H1 (cell line): ENCODE measurements around the gene GPRIN1. TPM values are rescaled to one million over a fixed set of nuclear protein-coding genes. Genes with fewer than 3 reads are reported as not detected.

Experiments used
- POU5F1 ChIP-seq: IDR thresholded peaks from 2 replicates; pipeline ENCODE4 v1.6.1; 2011; ENCODE audit warnings: low read depth, mild to moderate bottlenecking, low read length, moderate library complexity
- RNF2 ChIP-seq: fragments of 200-900, 300-1000 bp; sonication (generic); IDR thresholded peaks from 2 replicates; pipeline ENCODE4 v1.7.1; 2016; ENCODE audit warnings: borderline replicate concordance, low read depth, mild to moderate bottlenecking, antibody characterized with exemption, low read length; ENCODE audit not compliant: poor library complexity, severe bottlenecking; ENCODE audit errors: missing control alignments
- ZNF274 ChIP-seq: IDR thresholded peaks from 2 replicates; pipeline ENCODE4 v1.7.0; 2012; ENCODE audit warnings: low read length, borderline replicate concordance; ENCODE audit errors: extremely low read depth
- polyA plus RNA-seq, 7 experiments: library from polyadenylated mRNA; depleted of rRNA in 3 of 7; stranded (reverse) in 5 of 7; unstranded in 2 of 7; fragments of >200 nt in 5 of 7; fragments of 200-250 nt in 2 of 7; gene quantifications; 1 replicate in 5 of 7; 2 replicates in 1 of 7; 4 replicates in 1 of 7; pipeline versions ENCODE4 v1.2.1 to v1.2.3, GENCODE V29; 2011 to 2013; ENCODE audit warnings: missing spikeins in 2 of 7, mixed read lengths in 2 of 7
- total RNA-seq: library from RNA; stranded (reverse); fragmentation: NEBNext Ultra II Directional; extraction: Animal tissue kit (Norgen Biotek cat#: 25700); gene quantifications from 2 replicates; pipeline ENCODE4 v1.2.1, GENCODE V29; 2021
- TF ChIP-seq, protein P1 (sequence below): fragments of 300-600 bp; sonication (generic); IDR thresholded peaks from 2 replicates; pipeline ENCODE4 v1.7.1; 2012; ENCODE audit warnings: low read length, moderate library complexity, mild to moderate bottlenecking, inconsistent platforms; ENCODE audit not compliant: insufficient replicate concordance

GPRIN1 gene
- total and polyA plus RNA-seq, 2 of the 8 experiments (the other 6 are each of a cell fraction or from before 2014, with no cell fraction given) = 3.3 to 12.0 TPM

DNA sequence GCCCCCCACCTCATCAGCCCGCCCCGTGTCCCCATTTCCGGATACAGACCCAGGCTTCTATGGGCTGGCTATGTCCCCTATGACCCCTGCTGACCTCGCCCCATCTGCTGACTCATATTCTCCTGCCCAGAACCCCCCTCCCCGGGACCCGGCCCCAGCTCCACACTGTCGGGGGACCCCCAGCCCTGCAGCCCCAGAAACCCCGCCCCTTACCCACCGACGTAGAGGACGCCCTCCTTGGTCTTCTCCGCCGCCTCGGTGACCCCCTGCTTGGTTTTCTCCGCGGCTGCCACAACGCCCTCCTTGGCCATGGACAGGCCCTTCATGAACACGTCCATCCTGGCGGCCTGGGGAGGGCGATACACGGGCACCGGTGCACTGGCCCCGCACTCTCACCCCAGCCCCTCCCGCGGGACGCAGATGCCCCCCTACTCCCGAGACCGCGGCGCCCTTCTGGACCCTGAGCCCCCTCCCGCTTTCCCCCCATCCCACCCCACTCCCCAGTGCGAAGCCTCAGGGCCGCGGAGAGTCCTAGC, 19.4 kb upstream of the GPRIN1 start (continued):
- TF ChIP-seq, protein P1, sequence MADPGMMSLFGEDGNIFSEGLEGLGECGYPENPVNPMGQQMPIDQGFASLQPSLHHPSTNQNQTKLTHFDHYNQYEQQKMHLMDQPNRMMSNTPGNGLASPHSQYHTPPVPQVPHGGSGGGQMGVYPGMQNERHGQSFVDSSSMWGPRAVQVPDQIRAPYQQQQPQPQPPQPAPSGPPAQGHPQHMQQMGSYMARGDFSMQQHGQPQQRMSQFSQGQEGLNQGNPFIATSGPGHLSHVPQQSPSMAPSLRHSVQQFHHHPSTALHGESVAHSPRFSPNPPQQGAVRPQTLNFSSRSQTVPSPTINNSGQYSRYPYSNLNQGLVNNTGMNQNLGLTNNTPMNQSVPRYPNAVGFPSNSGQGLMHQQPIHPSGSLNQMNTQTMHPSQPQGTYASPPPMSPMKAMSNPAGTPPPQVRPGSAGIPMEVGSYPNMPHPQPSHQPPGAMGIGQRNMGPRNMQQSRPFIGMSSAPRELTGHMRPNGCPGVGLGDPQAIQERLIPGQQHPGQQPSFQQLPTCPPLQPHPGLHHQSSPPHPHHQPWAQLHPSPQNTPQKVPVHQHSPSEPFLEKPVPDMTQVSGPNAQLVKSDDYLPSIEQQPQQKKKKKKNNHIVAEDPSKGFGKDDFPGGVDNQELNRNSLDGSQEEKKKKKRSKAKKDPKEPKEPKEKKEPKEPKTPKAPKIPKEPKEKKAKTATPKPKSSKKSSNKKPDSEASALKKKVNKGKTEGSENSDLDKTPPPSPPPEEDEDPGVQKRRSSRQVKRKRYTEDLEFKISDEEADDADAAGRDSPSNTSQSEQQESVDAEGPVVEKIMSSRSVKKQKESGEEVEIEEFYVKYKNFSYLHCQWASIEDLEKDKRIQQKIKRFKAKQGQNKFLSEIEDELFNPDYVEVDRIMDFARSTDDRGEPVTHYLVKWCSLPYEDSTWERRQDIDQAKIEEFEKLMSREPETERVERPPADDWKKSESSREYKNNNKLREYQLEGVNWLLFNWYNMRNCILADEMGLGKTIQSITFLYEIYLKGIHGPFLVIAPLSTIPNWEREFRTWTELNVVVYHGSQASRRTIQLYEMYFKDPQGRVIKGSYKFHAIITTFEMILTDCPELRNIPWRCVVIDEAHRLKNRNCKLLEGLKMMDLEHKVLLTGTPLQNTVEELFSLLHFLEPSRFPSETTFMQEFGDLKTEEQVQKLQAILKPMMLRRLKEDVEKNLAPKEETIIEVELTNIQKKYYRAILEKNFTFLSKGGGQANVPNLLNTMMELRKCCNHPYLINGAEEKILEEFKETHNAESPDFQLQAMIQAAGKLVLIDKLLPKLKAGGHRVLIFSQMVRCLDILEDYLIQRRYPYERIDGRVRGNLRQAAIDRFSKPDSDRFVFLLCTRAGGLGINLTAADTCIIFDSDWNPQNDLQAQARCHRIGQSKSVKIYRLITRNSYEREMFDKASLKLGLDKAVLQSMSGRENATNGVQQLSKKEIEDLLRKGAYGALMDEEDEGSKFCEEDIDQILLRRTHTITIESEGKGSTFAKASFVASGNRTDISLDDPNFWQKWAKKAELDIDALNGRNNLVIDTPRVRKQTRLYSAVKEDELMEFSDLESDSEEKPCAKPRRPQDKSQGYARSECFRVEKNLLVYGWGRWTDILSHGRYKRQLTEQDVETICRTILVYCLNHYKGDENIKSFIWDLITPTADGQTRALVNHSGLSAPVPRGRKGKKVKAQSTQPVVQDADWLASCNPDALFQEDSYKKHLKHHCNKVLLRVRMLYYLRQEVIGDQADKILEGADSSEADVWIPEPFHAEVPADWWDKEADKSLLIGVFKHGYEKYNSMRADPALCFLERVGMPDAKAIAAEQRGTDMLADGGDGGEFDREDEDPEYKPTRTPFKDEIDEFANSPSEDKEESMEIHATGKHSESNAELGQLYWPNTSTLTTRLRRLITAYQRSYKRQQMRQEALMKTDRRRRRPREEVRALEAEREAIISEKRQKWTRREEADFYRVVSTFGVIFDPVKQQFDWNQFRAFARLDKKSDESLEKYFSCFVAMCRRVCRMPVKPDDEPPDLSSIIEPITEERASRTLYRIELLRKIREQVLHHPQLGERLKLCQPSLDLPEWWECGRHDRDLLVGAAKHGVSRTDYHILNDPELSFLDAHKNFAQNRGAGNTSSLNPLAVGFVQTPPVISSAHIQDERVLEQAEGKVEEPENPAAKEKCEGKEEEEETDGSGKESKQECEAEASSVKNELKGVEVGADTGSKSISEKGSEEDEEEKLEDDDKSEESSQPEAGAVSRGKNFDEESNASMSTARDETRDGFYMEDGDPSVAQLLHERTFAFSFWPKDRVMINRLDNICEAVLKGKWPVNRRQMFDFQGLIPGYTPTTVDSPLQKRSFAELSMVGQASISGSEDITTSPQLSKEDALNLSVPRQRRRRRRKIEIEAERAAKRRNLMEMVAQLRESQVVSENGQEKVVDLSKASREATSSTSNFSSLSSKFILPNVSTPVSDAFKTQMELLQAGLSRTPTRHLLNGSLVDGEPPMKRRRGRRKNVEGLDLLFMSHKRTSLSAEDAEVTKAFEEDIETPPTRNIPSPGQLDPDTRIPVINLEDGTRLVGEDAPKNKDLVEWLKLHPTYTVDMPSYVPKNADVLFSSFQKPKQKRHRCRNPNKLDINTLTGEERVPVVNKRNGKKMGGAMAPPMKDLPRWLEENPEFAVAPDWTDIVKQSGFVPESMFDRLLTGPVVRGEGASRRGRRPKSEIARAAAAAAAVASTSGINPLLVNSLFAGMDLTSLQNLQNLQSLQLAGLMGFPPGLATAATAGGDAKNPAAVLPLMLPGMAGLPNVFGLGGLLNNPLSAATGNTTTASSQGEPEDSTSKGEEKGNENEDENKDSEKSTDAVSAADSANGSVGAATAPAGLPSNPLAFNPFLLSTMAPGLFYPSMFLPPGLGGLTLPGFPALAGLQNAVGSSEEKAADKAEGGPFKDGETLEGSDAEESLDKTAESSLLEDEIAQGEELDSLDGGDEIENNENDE = no peak
- TF ChIP-seq ZNF274 (no peak), POU5F1 (no peak), RNF2 (no peak)
